ENCODE data around the gene PERM1.

- TF ChIP-seq, protein P1, sequence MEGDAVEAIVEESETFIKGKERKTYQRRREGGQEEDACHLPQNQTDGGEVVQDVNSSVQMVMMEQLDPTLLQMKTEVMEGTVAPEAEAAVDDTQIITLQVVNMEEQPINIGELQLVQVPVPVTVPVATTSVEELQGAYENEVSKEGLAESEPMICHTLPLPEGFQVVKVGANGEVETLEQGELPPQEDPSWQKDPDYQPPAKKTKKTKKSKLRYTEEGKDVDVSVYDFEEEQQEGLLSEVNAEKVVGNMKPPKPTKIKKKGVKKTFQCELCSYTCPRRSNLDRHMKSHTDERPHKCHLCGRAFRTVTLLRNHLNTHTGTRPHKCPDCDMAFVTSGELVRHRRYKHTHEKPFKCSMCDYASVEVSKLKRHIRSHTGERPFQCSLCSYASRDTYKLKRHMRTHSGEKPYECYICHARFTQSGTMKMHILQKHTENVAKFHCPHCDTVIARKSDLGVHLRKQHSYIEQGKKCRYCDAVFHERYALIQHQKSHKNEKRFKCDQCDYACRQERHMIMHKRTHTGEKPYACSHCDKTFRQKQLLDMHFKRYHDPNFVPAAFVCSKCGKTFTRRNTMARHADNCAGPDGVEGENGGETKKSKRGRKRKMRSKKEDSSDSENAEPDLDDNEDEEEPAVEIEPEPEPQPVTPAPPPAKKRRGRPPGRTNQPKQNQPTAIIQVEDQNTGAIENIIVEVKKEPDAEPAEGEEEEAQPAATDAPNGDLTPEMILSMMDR (conservative IDR thresholded peaks at IDR 0.05 in 1 of 2, IDR thresholded peaks at IDR 0.05 in 1 of 2; ENCODE audit: low read depth in 1 of 2, low read length in 2 of 2), result no peak
- no peak for TF ChIP-seq EZH2 (IDR thresholded peaks at IDR 0.05; ENCODE audit: low read length, missing control alignments)
Observed at GRCh38 chr1:967466-968343, 14.2 kb downstream of the PERM1 start.
